Stimulated activated CD8-positive, alpha-beta memory T cell treated with anti-CD3 and anti-CD28 coated beads, Interleukin-15, amount 100 ng/mL, for 48 hours (primary cell): ENCODE measurements around the gene RARB.

Experiments used
- DNase-seq, 2 donors: peaks; one replicate each; pipeline ENCODE4 v3.0.0-alpha.2; 2020; ENCODE audit warnings: low read depth in 2 of 2

Gene RARB

GRCh38 chr3:25552251-25552650, 124.2 kb downstream of the RARB start:
- DNase-seq = no peak

DNA sequence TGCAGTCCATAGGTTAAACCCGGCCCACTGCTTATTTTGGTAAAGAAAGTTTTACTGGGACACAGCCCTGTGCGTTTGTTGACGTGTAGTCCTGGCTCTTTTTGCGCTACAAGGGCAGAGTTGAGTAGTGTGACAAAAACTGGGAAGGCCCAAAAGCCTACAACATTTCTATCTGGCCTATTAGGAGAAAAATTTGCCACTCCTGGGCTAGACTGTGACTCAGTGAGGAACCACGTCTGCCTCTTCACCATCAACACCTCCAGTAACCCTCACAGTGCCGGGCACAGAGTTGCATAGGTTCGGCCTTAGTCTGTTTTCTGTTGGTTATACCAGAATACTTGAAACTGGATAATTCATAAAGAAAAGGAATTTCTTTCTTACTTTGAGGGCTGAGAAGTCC, 126.3 kb downstream of the RARB start:
- no peak for DNase-seq

GRCh38 chr3:25555695-25556437, 127.8 kb downstream of the RARB start:
- DNase-seq = no peak

GRCh38 chr3:25556447-25556846, 128.4 kb downstream of the RARB start:
- no peak for DNase-seq

GRCh38 chr3:25557694-25558093, 129.6 kb downstream of the RARB start:
- DNase-seq = no peak

- no peak for DNase-seq
Measured at GRCh38 chr3:25558121-25558520, 130.1 kb downstream of the RARB start.

DNA sequence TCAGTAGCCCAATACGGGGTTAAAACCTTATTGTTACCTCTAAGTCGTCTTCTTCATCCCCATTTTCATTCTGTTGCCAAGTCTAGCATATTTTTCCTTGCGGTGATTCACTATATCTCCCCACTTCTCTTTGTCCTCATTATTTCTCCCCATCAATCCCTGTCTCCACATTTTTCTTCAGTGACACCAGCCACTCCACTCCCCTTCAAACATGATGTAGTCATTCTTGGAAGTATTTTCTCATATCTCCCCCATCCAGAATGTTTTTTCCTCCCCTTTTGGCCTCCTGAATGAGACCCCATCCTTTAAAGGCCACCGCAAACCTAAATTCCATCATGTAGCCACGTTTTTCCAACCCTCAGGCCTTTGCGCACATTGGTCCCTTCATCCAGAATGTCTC, 130.7 kb downstream of the RARB start:
- no peak for DNase-seq

- no peak for DNase-seq
Measured at GRCh38 chr3:25563601-25564000, 135.5 kb downstream of the RARB start.

GRCh38 chr3:25564075-25564474, 136.0 kb downstream of the RARB start:
- no peak for DNase-seq

- DNase-seq = no peak
Measured at GRCh38 chr3:25565807-25566206, 137.7 kb downstream of the RARB start.

DNA sequence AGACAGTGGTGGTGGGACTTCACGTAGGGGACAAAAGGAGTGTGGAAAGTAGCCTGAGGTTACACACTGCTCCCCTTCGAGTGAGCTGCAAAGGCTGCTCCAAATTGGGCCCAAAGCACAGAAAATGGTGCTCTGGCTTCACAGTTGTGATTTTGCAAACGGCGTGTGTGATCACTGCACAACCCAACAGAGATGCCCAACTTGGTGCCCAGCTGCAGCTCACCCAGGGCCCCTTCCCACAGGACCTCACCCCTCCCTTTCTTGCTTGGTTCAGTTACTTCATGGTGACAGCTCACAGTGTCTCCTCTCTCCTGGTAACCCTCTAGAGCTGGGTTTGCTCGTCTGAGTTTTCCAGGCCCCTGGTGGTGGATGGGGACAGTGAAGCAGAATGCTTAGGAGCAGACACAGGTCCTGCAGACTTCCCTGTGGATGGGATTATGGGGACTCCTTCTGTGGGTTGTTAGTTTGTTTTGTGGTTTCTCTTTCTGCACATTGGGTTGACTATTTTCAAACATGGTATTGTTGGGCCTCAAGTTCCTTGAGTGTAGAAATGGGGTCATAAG, 138.4 kb downstream of the RARB start:
- no peak for DNase-seq

GRCh38 chr3:25567388-25567787, 139.3 kb downstream of the RARB start:
- no peak for DNase-seq

DNA sequence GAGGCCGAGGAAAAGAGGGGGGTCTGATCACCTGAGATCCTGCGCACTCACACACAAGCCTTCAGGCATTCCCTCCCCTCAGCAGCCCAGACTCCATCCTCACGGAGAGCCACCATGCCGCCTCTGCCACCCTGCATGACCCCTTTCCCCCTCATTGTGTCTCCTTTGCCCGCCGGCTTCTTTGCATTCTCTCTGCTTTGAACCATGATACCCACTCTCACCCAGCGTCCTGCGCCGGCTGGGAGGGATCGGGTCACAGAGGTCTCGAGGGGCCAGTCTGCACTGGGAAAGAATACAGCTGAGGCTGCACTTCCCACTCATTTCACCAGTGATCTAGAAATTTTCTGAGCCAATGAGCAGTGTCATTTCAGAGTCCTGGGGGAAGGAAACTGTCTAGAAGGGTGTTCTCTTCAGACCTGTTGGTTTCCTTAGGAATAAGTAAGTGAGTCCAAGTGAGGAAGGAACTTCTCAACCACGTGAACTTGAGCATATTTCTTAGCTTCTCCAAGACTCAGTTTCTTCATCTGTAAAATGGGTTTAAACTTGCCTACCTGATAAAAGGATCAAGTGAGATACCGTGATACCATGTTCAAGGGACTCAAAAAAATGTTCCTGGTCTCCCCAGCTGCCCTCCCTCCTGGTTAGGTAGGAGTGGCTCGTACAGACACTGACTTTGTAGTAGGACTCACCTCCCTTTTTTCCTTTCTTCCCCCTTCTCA, 139.9 kb downstream of the RARB start:
- no peak for DNase-seq

- no peak for DNase-seq
Measured at GRCh38 chr3:25568525-25569078, 140.5 kb downstream of the RARB start.

- no peak for DNase-seq
Measured at GRCh38 chr3:25571285-25571684, 143.2 kb downstream of the RARB start.

DNA sequence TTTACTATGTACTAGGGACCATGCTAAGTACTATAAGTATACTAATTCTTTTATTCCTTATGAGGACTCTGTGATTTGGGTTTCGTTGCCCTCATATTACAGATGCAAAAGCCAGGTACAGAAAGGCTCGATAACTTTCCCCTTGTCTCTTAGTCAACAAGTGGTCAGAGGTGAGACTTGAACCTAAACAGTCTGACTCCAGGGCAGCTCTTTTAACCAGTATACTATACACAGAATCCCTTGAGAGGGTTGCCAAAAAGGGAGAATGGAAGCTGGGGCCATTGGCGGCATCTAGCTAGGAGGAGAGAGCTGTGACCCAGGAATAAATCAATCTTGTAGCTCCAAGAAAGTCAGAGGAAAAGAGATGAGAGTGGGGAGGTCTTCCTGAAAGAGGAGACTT, 144.3 kb downstream of the RARB start:
- no peak for DNase-seq

DNA sequence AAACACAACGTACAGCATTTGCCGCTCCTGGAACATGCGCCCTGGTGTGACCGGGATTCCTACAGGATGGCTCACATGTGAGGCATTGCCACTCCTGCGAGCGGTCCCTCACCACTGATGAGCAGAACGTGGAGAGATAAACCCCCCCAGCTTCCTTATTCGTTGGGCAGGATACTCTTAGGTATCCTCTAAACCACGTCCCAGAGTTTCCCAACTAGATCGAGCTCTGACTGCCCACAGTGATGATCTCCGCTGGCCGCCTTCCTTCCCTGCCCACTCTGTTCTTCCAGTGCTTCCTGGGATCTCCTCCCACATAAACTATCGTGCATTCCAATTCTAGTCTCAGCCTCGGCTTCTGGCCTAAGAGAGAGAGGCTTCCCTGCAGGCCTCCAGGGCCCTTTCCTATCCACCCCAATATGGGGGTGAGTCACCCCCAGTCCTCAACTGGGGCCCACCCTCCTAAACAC, 144.9 kb downstream of the RARB start:
- DNase-seq = no peak

DNA sequence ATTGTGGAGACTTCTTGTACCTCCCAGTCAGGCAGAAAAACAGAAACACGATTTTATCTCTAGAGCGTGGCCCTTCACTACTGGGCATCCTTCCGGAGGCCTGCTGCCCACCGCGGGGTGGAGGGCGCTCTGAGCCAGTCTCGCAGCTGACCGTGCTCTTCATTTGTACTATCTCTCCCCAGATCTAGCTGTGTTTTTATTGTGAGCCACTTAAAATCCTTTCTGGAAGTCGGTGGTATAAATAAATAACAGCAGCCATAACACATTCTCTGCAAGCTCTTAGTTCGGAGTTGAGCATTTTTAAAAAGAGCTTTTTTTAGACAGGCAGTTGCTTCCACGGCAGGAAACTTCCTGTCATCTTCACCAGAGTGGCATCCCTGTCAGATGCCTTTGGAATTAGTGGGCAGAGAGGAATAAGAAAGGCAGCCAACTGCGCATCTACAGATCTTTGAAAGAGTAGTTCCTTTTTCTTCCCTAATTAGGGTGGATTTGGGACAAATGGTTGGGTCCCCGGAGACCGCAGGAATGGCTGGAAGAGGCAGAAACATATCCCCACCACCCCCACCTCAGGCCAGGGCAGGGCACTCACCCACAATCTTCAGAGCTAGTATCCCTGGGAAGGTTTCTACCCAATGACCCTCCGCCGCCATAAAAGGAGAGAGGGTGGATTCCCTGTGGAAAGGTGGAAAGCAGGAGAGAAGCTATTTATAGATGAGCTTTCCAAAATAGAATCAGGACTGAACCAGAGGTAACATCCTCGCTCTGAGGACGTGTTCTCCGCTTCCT, 145.5 kb downstream of the RARB start:
- no peak for DNase-seq

GRCh38 chr3:25574172-25574765, 146.2 kb downstream of the RARB start:
- no peak for DNase-seq

DNA sequence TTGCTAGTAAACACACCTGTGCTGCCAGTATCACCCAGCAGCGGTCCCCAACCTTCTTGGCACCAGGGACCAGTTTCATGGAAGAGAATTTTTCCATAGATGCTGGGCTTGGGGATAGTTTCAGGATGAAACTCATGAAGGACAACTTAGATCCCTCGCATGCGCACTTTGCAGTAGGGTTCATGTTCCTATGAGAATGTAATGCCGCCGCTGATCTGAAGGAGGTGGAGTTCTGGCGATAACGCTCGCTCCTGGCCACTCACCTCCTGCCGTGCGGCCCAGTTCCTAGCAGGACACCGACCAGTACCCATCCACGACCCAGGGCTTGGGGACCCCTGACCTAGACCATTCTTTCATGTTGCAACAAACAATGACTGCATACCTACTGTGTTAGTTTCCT, 146.9 kb downstream of the RARB start:
- DNase-seq = no peak

DNA sequence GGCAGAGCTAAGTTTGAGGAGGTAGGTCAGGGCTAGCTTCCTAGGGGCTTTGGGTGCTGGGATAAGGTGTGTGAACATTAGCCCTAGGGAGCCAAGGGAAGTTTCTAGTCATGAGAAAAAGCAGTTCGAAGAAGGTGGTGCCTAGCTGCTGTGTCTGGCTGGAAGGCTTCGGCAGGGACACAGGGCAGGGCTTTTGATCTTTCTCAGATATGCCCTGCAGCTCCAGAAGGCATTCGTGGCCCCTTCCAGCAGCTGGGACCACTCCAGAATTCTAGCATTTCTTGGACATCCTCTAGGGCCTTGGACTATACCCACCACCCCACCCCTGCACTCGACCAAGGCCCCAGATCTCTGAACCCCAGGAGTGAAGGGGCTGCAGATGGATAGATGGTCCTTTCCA, 148.1 kb downstream of the RARB start:
- no peak for DNase-seq
